HAP-1 (cell line): ENCODE results near the gene SLC6A8.
A peak's percentile ranks its signal among the peaks of the same experiment; 100 is the strongest.

Experiments used
- DNase-seq, 2 experiments: peaks; one replicate each; pipeline ENCODE4 v3.0.0-alpha.2; 2016 to 2020; ENCODE audit warnings: low spot score in 2 of 2
- H3K27me3 ChIP-seq: fragments of 250-450 bp; sonication (Bioruptor Pico); 2 replicates; pipeline ENCODE4 v1.5.1; 2020; ENCODE audit warnings: low read depth, mild to moderate bottlenecking, moderate library complexity
- H3K36me3 ChIP-seq: fragments of 250-450 bp; sonication (Bioruptor Pico); replicated peaks from 2 replicates; pipeline ENCODE4 v1.5.1; 2020; ENCODE audit warnings: mild to moderate bottlenecking
- H3K4me1 ChIP-seq: fragments of 250-450 bp; sonication (Bioruptor Pico); 2 replicates; pipeline ENCODE4 v1.5.1; 2020; ENCODE audit warnings: mild to moderate bottlenecking
- H3K4me3 ChIP-seq: fragments of 250-450 bp; sonication (Bioruptor Pico); 2 replicates; pipeline ENCODE4 v1.5.1; 2020; ENCODE audit warnings: mild to moderate bottlenecking, moderate library complexity
- H3K9me3 ChIP-seq: fragments of 250-450 bp; sonication (Bioruptor Pico); 2 replicates; pipeline ENCODE4 v1.5.1; 2020; ENCODE audit warnings: mild to moderate bottlenecking, moderate library complexity
- in situ Hi-C: fragments of 300-500 bp; cut with MboI; formaldehyde crosslinking; loops from 3 replicates; pipeline ENCODE4 v1.14.3; 2020; ENCODE audit warnings: low sequenced_read_pairs, inconsistent platforms, mixed read lengths

Gene SLC6A8

GRCh38 chrX:153707406-153707805, 19.7 kb downstream of the SLC6A8 start:
- H3K4me3 ChIP-seq, result no peak overlapping the region
- DNase-seq, result no peak
- H3K4me1 ChIP-seq, result no peaks in the 10 kb centered on the region
- no peaks in the 10 kb centered on the region for H3K9me3 ChIP-seq
- H3K27me3 ChIP-seq, result no peaks in the 10 kb centered on the region
- in situ Hi-C loops, result no loop called here
- H3K36me3 ChIP-seq, result peaks cover 48% of the 10 kb centered on the region

- DNase-seq, result peak; percentile 49 to 88
- H3K36me3 ChIP-seq, result peaks cover 50% of the 10 kb centered on the region
- no peaks in the 10 kb centered on the region for H3K9me3 ChIP-seq
- H3K4me3 ChIP-seq, result no peak overlapping the region
- H3K4me1 ChIP-seq, result no peaks in the 10 kb centered on the region
- in situ Hi-C loops, result no loop called here
- H3K27me3 ChIP-seq, result no peaks in the 10 kb centered on the region
Measured at GRCh38 chrX:153708415-153708814, 20.7 kb downstream of the SLC6A8 start.

GRCh38 chrX:153709726-153710674, 22.3 kb downstream of the SLC6A8 start:
- H3K27me3 ChIP-seq, result no peaks in the 10 kb centered on the region
- H3K9me3 ChIP-seq, result no peaks in the 10 kb centered on the region
- in situ Hi-C loops, result no loop called here
- DNase-seq, result no peak
- H3K36me3 ChIP-seq, result peaks cover 54% of the 10 kb centered on the region
- H3K4me3 ChIP-seq, result no peak overlapping the region
- H3K4me1 ChIP-seq, result no peaks in the 10 kb centered on the region

- in situ Hi-C loops, result no loop called here
- no peaks in the 10 kb centered on the region for H3K9me3 ChIP-seq
Measured at GRCh38 chrX:153714256-153714655, 26.5 kb downstream of the SLC6A8 start.

GRCh38 chrX:153717445-153717844, 29.7 kb downstream of the SLC6A8 start:
- Histone ChIP-seq H3K27me3 (no peaks in the 10 kb centered on the region), H3K9me3 (no peaks in the 10 kb centered on the region), H3K4me3 (no peak overlapping the region), H3K4me1 (peaks cover 4% of the 10 kb centered on the region; the same call in 1 of the 2 replicates), H3K36me3 (peaks cover 79% of the 10 kb centered on the region)
- no peak for DNase-seq
- in situ Hi-C loops, result no loop called here

More at GRCh38 chrX:153714256-153714655, 26.5 kb downstream of the SLC6A8 start:
- Histone ChIP-seq H3K4me1 (no peaks in the 10 kb centered on the region), H3K36me3 (peaks cover 55% of the 10 kb centered on the region), H3K27me3 (no peaks in the 10 kb centered on the region), H3K4me3 (no peak overlapping the region)
- DNase-seq, result no peak

- in situ Hi-C loops, result no loop called here
- Histone ChIP-seq H3K4me1 (peaks cover 10% of the 10 kb centered on the region; the same call in 1 of the 2 replicates), H3K9me3 (no peaks in the 10 kb centered on the region), H3K4me3 (no peak overlapping the region), H3K36me3 (peaks cover 63% of the 10 kb centered on the region), H3K27me3 (no peaks in the 10 kb centered on the region)
- DNase-seq, result no peak
Measured at GRCh38 chrX:153719238-153719637, 31.5 kb downstream of the SLC6A8 start.

- no peaks in the 10 kb centered on the region for H3K27me3 ChIP-seq
- DNase-seq, result no peak
- in situ Hi-C loops, result no loop called here
- peaks cover 59% of the 10 kb centered on the region for H3K36me3 ChIP-seq
- peaks cover 10% of the 10 kb centered on the region for H3K4me1 ChIP-seq
- no peak overlapping the region for H3K4me3 ChIP-seq
- H3K9me3 ChIP-seq, result no peaks in the 10 kb centered on the region
Measured at GRCh38 chrX:153719701-153720100, 32.0 kb downstream of the SLC6A8 start.

- no peak for DNase-seq
- Histone ChIP-seq H3K27me3 (no peaks in the 10 kb centered on the region), H3K4me1 (peaks cover 29% of the 10 kb centered on the region), H3K36me3 (peaks cover 38% of the 10 kb centered on the region), H3K9me3 (no peaks in the 10 kb centered on the region), H3K4me3 (peak overlapping the region; percentile 74)
- in situ Hi-C loops, result no loop called here
Measured at GRCh38 chrX:153722704-153723350, 35.1 kb downstream of the SLC6A8 start.

- Histone ChIP-seq H3K4me3 (peak overlapping the region; percentile 74), H3K36me3 (peaks cover 34% of the 10 kb centered on the region), H3K9me3 (no peaks in the 10 kb centered on the region), H3K27me3 (no peaks in the 10 kb centered on the region), H3K4me1 (peaks cover 29% of the 10 kb centered on the region)
- in situ Hi-C loops, result no loop called here
- DNase-seq, result peak; percentile 53 to 83
Measured at GRCh38 chrX:153723351-153724251, 35.9 kb downstream of the SLC6A8 start.

GRCh38 chrX:153724252-153725038, 36.7 kb downstream of the SLC6A8 start, which contains the start of the genes ABCD1 and BCAP31:
Gene ABCD1 (plus strand): TSS chrX:153724856. CDS start chrX:153725267, 411 bp downstream.
Gene BCAP31 (minus strand): TSS chrX:153724387. CDS start chrX:153723244, 1,143 bp downstream.
- Histone ChIP-seq H3K4me3 (peak within 1 kb of the TSS; percentile 74), H3K9me3 (no peaks in the 10 kb centered on the region), H3K4me1 (peaks cover 29% of the 10 kb centered on the region), H3K27me3 (no peaks in the 10 kb centered on the region), H3K36me3 (peaks cover 26% of the 10 kb centered on the region)
- in situ Hi-C loops, result no loop called here
- DNase-seq, result peak; percentile 89 to 96

GRCh38 chrX:153725039-153725831, 37.5 kb downstream of the SLC6A8 start:
- H3K27me3 ChIP-seq, result no peaks in the 10 kb centered on the region
- peak in 1 of 2 experiments; percentile 46 for DNase-seq
- peak overlapping the region; percentile 74 for H3K4me3 ChIP-seq
- peaks cover 18% of the 10 kb centered on the region for H3K36me3 ChIP-seq
- H3K9me3 ChIP-seq, result no peaks in the 10 kb centered on the region
- in situ Hi-C loops, result no loop called here
- H3K4me1 ChIP-seq, result peaks cover 29% of the 10 kb centered on the region

GRCh38 chrX:153725832-153726285, 38.1 kb downstream of the SLC6A8 start:
- no peak for DNase-seq
- peaks cover 12% of the 10 kb centered on the region for H3K36me3 ChIP-seq
- peaks cover 29% of the 10 kb centered on the region for H3K4me1 ChIP-seq
- H3K4me3 ChIP-seq, result no peak overlapping the region
- H3K27me3 ChIP-seq, result no peaks in the 10 kb centered on the region
- no peaks in the 10 kb centered on the region for H3K9me3 ChIP-seq
- in situ Hi-C loops, result no loop called here
